Smooth muscle cell (in vitro differentiated cells): ENCODE data around the gene AMBRA1. TPM values are rescaled to one million over a fixed set of nuclear protein-coding genes. Genes with fewer than 3 reads are reported as not detected.
A peak's percentile ranks its signal among the peaks of the same experiment; 100 is the strongest.

Source experiments
- DNase-seq: peaks from one replicate; lab custom pipeline; 2025; ENCODE audit not compliant: unreplicated experiment; lab: John Stamatoyannopoulos, UW
- H2AFZ ChIP-seq: fragments of 200-600 bp; sonication (generic); 2 replicates; pipeline ENCODE4 v1.6.0; 2016; ENCODE audit warnings: antibody characterized with exemption, low read depth, mild to moderate bottlenecking
- H3F3A ChIP-seq: fragments of 200-600 bp; sonication (generic); 2 replicates; pipeline ENCODE4 v1.6.0; 2017; ENCODE audit warnings: antibody characterized with exemption, low read depth
- H3K27ac ChIP-seq: fragments of 200-600 bp; sonication (generic); 2 replicates; pipeline ENCODE4 v1.5.1; 2016; ENCODE audit warnings: low read depth, mild to moderate bottlenecking
- H3K27me3 ChIP-seq: fragments of 200-600 bp; sonication (generic); 2 replicates; pipeline ENCODE4 v1.6.1; 2016; ENCODE audit warnings: low read depth, mild to moderate bottlenecking
- H3K36me3 ChIP-seq: fragments of 200-600 bp; sonication (generic); 2 replicates; pipeline ENCODE4 v1.5.1; 2016; ENCODE audit warnings: low read depth
- H3K4me1 ChIP-seq: fragments of 200-600 bp; sonication (generic); 2 replicates; pipeline ENCODE4 v1.5.1; 2016; ENCODE audit warnings: low read depth
- H3K4me2 ChIP-seq: fragments of 200-600 bp; sonication (generic); 2 replicates; pipeline ENCODE4 v1.6.0; 2016; ENCODE audit warnings: mild to moderate bottlenecking
- H3K4me3 ChIP-seq: fragments of 200-600 bp; sonication (generic); 2 replicates; pipeline ENCODE4 v1.5.1; 2016; ENCODE audit warnings: mild to moderate bottlenecking
- H3K79me2 ChIP-seq: fragments of 200-600 bp; sonication (generic); 2 replicates; pipeline ENCODE4 v1.6.0; 2016; ENCODE audit warnings: low read depth, mild to moderate bottlenecking
- H3K9ac ChIP-seq: fragments of 200-600 bp; sonication (generic); 2 replicates; pipeline ENCODE4 v1.6.0; 2016; ENCODE audit warnings: low read depth
- H3K9me3 ChIP-seq: fragments of 200-600 bp; sonication (generic); replicated peaks from 2 replicates; pipeline ENCODE4 v1.5.1; 2016; ENCODE audit warnings: low read depth
- H4K20me1 ChIP-seq: fragments of 200-600 bp; sonication (generic); 2 replicates; pipeline ENCODE4 v1.6.0; 2016; ENCODE audit warnings: low read depth
- WGBS: methylation state at CpG from one replicate; pipeline ENCODE4 v1.1.7; 2016; ENCODE audit warnings: low lambda C conversion rate; 5-methylcytosine and 5-hydroxymethylcytosine counted together
- polyA plus RNA-seq: library from polyadenylated mRNA; unstranded; fragments of >200 nt; fragmentation: Nextera tagmentation; extraction: Ambion mirVana; gene quantifications from 2 replicates; pipeline ENCODE4 v1.2.1, GENCODE V29; 2016
- total RNA-seq: library from RNA; depleted of rRNA; stranded (reverse); fragments of >200 nt; gene quantifications from 2 replicates; pipeline ENCODE4 v1.2.3, GENCODE V29; 2014
- TF ChIP-seq, protein P1 (sequence below): fragments of 200-600 bp; sonication (generic); IDR thresholded peaks from 2 replicates; pipeline ENCODE4 v1.5.1; 2017; ENCODE audit warnings: borderline replicate concordance, mild to moderate bottlenecking, antibody characterized with exemption; ENCODE audit not compliant: insufficient read depth, poor library complexity, severe bottlenecking

AMBRA1 gene
- total and polyA plus RNA-seq, 2 experiments from 2014 or later = 10.3 to 38.3 TPM

DNA sequence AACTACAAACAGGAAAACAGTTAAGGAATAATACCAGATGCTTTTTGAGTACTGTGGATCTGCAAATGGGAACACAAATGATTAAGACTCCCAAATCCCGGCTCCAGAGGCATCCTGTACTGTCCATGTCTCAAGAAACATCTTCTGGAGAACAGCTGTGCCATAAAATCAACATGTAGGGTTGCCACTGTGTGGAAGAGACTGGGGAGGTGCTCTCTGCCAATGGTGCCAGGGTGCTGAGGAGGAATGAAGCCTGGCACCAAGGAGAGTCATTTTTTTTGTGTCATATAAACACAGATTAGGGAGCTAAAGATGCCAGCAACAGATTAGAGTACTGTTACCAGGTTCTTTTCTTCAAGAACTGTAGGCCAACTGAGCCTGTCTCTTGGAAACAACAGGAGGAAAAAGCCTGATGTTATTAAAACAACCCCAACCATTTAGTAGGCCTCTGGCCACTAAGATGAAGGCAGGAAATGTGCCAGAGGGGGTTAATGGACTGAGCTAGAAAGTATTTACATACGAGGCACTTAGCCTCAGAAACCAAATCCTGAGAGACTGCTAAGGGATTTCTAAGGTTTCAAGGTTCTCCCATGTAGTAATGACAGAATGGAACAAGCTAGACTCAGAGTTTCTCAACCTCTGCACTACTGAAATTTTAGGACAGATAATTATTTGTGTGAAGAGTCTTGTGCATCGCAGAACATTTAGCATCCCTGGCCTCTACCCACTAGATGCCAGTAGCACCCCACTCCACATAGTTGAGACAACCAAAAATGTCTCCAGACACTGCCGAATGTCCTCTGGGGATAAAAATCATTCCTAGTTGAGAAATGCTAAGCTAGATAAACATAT lies 147.7 kb downstream of the AMBRA1 start:
- Histone ChIP-seq H3K27ac (peak overlapping the region; percentile 52), H3K27me3 (no peaks in the 10 kb centered on the region), H3K36me3 (no peaks in the 10 kb centered on the region), H3F3A (no peaks in the 10 kb centered on the region), H3K4me2 (peak overlapping the region; percentile 21), H3K9ac (no peak overlapping the region), H4K20me1 (peaks cover 46% of the 10 kb centered on the region), H3K79me2 (peaks cover 17% of the 10 kb centered on the region), H3K4me1 (peaks cover 9% of the 10 kb centered on the region), H3K9me3 (no peaks in the 10 kb centered on the region), H3K4me3 (no peak overlapping the region), H2AFZ (no peak overlapping the region)
- DNase-seq = no peak
- 49% methylated on average over 4 of the region's 4 CpGs for WGBS
- TF ChIP-seq, protein P1, sequence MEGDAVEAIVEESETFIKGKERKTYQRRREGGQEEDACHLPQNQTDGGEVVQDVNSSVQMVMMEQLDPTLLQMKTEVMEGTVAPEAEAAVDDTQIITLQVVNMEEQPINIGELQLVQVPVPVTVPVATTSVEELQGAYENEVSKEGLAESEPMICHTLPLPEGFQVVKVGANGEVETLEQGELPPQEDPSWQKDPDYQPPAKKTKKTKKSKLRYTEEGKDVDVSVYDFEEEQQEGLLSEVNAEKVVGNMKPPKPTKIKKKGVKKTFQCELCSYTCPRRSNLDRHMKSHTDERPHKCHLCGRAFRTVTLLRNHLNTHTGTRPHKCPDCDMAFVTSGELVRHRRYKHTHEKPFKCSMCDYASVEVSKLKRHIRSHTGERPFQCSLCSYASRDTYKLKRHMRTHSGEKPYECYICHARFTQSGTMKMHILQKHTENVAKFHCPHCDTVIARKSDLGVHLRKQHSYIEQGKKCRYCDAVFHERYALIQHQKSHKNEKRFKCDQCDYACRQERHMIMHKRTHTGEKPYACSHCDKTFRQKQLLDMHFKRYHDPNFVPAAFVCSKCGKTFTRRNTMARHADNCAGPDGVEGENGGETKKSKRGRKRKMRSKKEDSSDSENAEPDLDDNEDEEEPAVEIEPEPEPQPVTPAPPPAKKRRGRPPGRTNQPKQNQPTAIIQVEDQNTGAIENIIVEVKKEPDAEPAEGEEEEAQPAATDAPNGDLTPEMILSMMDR = peak; percentile 34

DNA sequence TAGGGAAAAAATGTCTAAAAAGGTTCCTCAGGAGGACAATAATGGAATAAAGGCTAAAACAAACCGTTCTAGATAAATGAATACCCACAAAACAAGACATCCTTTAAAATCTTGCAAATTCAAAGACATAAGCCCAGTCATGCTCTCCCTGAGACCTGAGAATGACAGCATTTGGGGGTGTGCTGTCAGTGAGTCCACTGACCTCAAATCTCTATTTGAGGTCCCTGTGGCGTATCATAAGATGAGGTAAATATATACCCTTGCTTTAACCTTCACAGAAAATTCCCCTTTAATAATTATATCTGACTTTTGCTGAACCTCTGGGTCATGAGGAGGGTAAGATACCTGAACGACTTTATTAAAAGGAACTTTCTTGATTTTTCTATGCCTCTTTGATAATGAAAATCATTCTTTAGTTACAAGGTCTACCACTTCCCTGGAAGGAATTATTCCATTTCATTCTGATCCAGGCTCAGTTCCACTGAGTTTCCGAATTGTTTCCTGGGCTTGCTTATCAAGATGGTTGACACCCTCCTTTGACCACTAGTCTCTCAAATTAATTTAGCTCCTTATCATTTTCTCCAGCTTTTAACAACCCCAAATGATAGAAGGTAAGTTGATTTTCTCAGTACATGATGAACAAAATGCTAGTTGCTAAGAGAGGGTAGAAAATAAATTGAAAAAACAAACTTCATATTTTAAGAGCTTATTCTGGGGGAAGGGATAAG lies 148.5 kb downstream of the AMBRA1 start:
- no peak overlapping the region for H2AFZ ChIP-seq
- H3K4me3 ChIP-seq = no peak overlapping the region
- peaks cover 46% of the 10 kb centered on the region for H4K20me1 ChIP-seq
- peaks cover 17% of the 10 kb centered on the region for H3K79me2 ChIP-seq
- H3K27ac ChIP-seq = peak overlapping the region; percentile 52
- H3K27me3 ChIP-seq = no peaks in the 10 kb centered on the region
- H3K9me3 ChIP-seq = no peaks in the 10 kb centered on the region
- TF ChIP-seq, protein P1 = no peak
- peak overlapping the region; percentile 21 for H3K4me2 ChIP-seq
- 89% methylated on average over 4 of the region's 4 CpGs for WGBS
- no peak overlapping the region for H3K9ac ChIP-seq
- H3K36me3 ChIP-seq = no peaks in the 10 kb centered on the region
- H3K4me1 ChIP-seq = peaks cover 8% of the 10 kb centered on the region
- no peaks in the 10 kb centered on the region for H3F3A ChIP-seq
- DNase-seq = no peak

DNA sequence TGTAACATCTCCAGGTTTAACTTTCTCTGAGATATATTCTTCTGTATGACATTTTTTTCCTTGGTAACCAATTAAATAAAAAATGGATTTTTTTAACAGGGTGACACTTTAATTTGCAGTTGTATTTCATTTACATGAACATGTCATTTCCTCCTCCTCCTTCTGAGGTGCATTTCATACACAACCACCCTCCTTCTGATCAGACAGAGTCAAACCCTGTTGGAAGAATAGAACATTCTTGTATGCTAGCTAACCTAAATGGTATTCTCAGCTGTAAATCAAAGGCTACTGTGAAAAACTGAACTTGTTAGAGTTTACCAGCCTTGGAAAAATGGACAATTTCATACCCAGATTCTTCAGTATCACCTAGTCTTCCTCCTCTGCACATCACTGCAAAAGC lies 149.5 kb downstream of the AMBRA1 start:
- peaks cover 8% of the 10 kb centered on the region for H3K4me1 ChIP-seq
- H3K27ac ChIP-seq = no peak overlapping the region
- H3K27me3 ChIP-seq = no peaks in the 10 kb centered on the region
- H3K79me2 ChIP-seq = peaks cover 13% of the 10 kb centered on the region
- no peak overlapping the region for H2AFZ ChIP-seq
- no peak for DNase-seq
- no peaks in the 10 kb centered on the region for H3F3A ChIP-seq
- H3K4me2 ChIP-seq = no peak overlapping the region
- H3K36me3 ChIP-seq = no peaks in the 10 kb centered on the region
- no peaks in the 10 kb centered on the region for H3K9me3 ChIP-seq
- TF ChIP-seq, protein P1 = no peak
- H4K20me1 ChIP-seq = peaks cover 52% of the 10 kb centered on the region
- H3K4me3 ChIP-seq = no peak overlapping the region
- H3K9ac ChIP-seq = no peak overlapping the region
